ENCODE measurements around the gene SHLD1.

DNA sequence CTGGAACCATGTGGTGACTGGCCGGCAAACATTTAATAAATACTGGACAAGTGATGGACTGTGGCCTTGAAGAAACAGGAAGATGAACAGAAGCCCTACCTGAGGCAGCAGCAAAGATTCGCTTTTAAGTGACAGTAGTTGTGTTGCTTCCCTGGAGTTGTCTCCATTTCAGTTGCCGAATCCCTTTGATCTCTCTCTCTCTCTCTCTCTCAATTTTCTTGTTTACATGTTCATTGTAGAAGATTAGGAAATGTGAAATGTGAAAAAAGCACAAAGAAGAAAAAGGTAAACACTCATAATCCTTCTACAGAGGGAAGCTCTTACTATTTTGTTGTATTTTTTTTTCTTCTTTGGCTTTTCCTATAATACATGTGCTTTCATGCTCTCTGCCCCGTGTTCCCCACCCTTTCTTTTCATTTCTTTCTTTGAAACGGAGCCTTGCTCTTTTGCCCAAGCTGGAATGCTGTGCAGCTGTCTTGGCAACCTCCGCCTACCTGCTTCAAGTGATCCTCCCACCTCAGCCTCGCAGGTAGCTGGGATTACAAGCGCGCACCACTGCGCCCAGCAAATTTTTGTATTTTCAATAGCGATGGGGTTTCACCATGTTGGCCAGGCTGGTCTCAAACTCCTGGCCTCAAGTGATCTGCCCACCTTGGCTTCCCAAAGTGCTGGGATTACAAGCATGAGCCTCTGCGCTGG, 81.5 kb downstream of the SHLD1 start:
- TF ChIP-seq CTCF (IDR thresholded peaks at IDR 0.05) (no peak), POLR2A (IDR thresholded peaks at IDR 0.05) (no peak)

Measured in lower leg skin (tissue), 3 donors.